ENCODE measurements around the gene OPN1MW3.
"Not testable (repeated sequence)": the region's sequence is repeated elsewhere in the genome, so short reads cannot be mapped to it uniquely, and the experiment has no call there.

Gene OPN1MW3

GRCh38 chrX:154284489-154285338, 27.3 kb downstream of the OPN1MW3 start:
- not testable (repeated sequence) for H3K27me3 ChIP-seq (ENCODE audit: insufficient read depth, low read length); H3K79me2 ChIP-seq (ENCODE audit: control insufficient read depth, insufficient read depth, low read length, poor library complexity); DNase-seq; H2BK120ac ChIP-seq (ENCODE audit: insufficient read depth, low read length, poor library complexity); H3K79me1 ChIP-seq (ENCODE audit: low read length); H3K18ac ChIP-seq (ENCODE audit: low read length); H3K4me1 ChIP-seq (ENCODE audit: control insufficient read depth in 1 of 2, insufficient read depth in 2 of 2, low read length in 2 of 2); H3K23ac ChIP-seq (ENCODE audit: low read length); H2BK5ac ChIP-seq (ENCODE audit: low read depth, low read length, poor library complexity); H3K4me2 ChIP-seq (ENCODE audit: low read length); H3K36me3 ChIP-seq (ENCODE audit: control insufficient read depth in 1 of 2, insufficient read depth in 2 of 2, low read length in 2 of 2); H4K8ac ChIP-seq (ENCODE audit: low read depth, low read length); H2AFZ ChIP-seq (ENCODE audit: insufficient read depth, low read length, poor library complexity); H4K91ac ChIP-seq (ENCODE audit: low read depth, low read length); H3K9me3 ChIP-seq (ENCODE audit: insufficient read depth, low read depth, low read length); H3K14ac ChIP-seq (ENCODE audit: low read length); H2BK12ac ChIP-seq (ENCODE audit: low read length); H4K12ac ChIP-seq (ENCODE audit: low read depth, low read length); H3K9ac ChIP-seq (ENCODE audit: low read length); H3K27ac ChIP-seq (ENCODE audit: low read depth, low read length); H2AK5ac ChIP-seq (ENCODE audit: low read length); H3K4me3 ChIP-seq (ENCODE audit: low read depth, low read length); H3K4ac ChIP-seq (ENCODE audit: low read depth, low read length)
- no CpG with 5 or more reads among the region's 23 CpGs for WGBS (ENCODE audit: extremely low coverage, insufficient coverage, insufficient read length)

- H2AFZ ChIP-seq (ENCODE audit: insufficient read depth, low read length, poor library complexity); H3K79me2 ChIP-seq (ENCODE audit: control insufficient read depth, insufficient read depth, low read length, poor library complexity); H3K14ac ChIP-seq (ENCODE audit: low read length); H3K36me3 ChIP-seq (ENCODE audit: control insufficient read depth in 1 of 2, insufficient read depth in 2 of 2, low read length in 2 of 2); H3K4me1 ChIP-seq (ENCODE audit: control insufficient read depth in 1 of 2, insufficient read depth in 2 of 2, low read length in 2 of 2); H4K91ac ChIP-seq (ENCODE audit: low read depth, low read length); H3K4me2 ChIP-seq (ENCODE audit: low read length); H3K27me3 ChIP-seq (ENCODE audit: insufficient read depth, low read length); H2BK5ac ChIP-seq (ENCODE audit: low read depth, low read length, poor library complexity); H3K79me1 ChIP-seq (ENCODE audit: low read length); H3K4me3 ChIP-seq (ENCODE audit: low read depth, low read length); DNase-seq; H3K27ac ChIP-seq (ENCODE audit: low read depth, low read length); H2BK120ac ChIP-seq (ENCODE audit: insufficient read depth, low read length, poor library complexity); H3K18ac ChIP-seq (ENCODE audit: low read length); H3K23ac ChIP-seq (ENCODE audit: low read length); H3K9me3 ChIP-seq (ENCODE audit: insufficient read depth, low read depth, low read length); H3K4ac ChIP-seq (ENCODE audit: low read depth, low read length); H2BK12ac ChIP-seq (ENCODE audit: low read length); H3K9ac ChIP-seq (ENCODE audit: low read length); H4K12ac ChIP-seq (ENCODE audit: low read depth, low read length); H2AK5ac ChIP-seq (ENCODE audit: low read length); H4K8ac ChIP-seq (ENCODE audit: low read depth, low read length): not testable (repeated sequence)
- no CpG with 5 or more reads among the region's 10 CpGs for WGBS (ENCODE audit: extremely low coverage, insufficient coverage, insufficient read length)
These were observed 29.0 kb downstream of the OPN1MW3 start for GRCh38 chrX:154286406-154286805.

GRCh38 chrX:154294791-154295574, 37.6 kb downstream of the OPN1MW3 start, which contains the start of gene TEX28:
TSS of gene TEX28 (minus strand) at chrX:154295124. CDS start at chrX:154292117, 3,007 bp downstream.
- H3K4me1 ChIP-seq (ENCODE audit: control insufficient read depth in 1 of 2, insufficient read depth in 2 of 2, low read length in 2 of 2) = no peaks in the 10 kb centered on the region

GRCh38 chrX:154295664-154296310, 38.4 kb downstream of the OPN1MW3 start, which contains the start of gene TKTL1:
TSS of gene TKTL1 (plus strand) at chrX:154295795. CDS start at chrX:154295860, 65 bp downstream.
- no peak within 1 kb of the TSS for H3K18ac ChIP-seq (ENCODE audit: low read length)
- no peak within 1 kb of the TSS for H4K12ac ChIP-seq (ENCODE audit: low read depth, low read length)
- H2AK5ac ChIP-seq (ENCODE audit: low read length) = no peak within 1 kb of the TSS
- H3K23ac ChIP-seq (ENCODE audit: low read length) = no peak within 1 kb of the TSS
- no peaks in the 10 kb centered on the region for H3K27me3 ChIP-seq (ENCODE audit: insufficient read depth, low read length)
- no CpG with 5 or more reads among the region's 37 CpGs for WGBS (ENCODE audit: extremely low coverage, insufficient coverage, insufficient read length)
- no peaks in the 10 kb centered on the region for H3K79me2 ChIP-seq (ENCODE audit: control insufficient read depth, insufficient read depth, low read length, poor library complexity)
- H2BK5ac ChIP-seq (ENCODE audit: low read depth, low read length, poor library complexity) = no peak within 1 kb of the TSS
- no peak within 1 kb of the TSS for H3K4ac ChIP-seq (ENCODE audit: low read depth, low read length)
- H3K4me1 ChIP-seq (ENCODE audit: control insufficient read depth in 1 of 2, insufficient read depth in 2 of 2, low read length in 2 of 2) = no peaks in the 10 kb centered on the region
- H3K14ac ChIP-seq (ENCODE audit: low read length) = no peak within 1 kb of the TSS
- no peak within 1 kb of the TSS for H4K91ac ChIP-seq (ENCODE audit: low read depth, low read length)
- no peak within 1 kb of the TSS for H2BK12ac ChIP-seq (ENCODE audit: low read length)
- no peaks in the 10 kb centered on the region for H3K36me3 ChIP-seq (ENCODE audit: control insufficient read depth in 1 of 2, insufficient read depth in 2 of 2, low read length in 2 of 2)
- H2AFZ ChIP-seq (ENCODE audit: insufficient read depth, low read length, poor library complexity) = no peak within 1 kb of the TSS
- no peaks in the 10 kb centered on the region for H3K79me1 ChIP-seq (ENCODE audit: low read length)
- H2BK120ac ChIP-seq (ENCODE audit: insufficient read depth, low read length, poor library complexity) = no peak within 1 kb of the TSS
- no peak within 1 kb of the TSS for H3K4me3 ChIP-seq (ENCODE audit: low read depth, low read length)
- DNase-seq = no peak
- no peak within 1 kb of the TSS for H3K4me2 ChIP-seq (ENCODE audit: low read length)
- H3K9ac ChIP-seq (ENCODE audit: low read length) = no peak within 1 kb of the TSS
- no peak within 1 kb of the TSS for H4K8ac ChIP-seq (ENCODE audit: low read depth, low read length)
- no peaks in the 10 kb centered on the region for H3K9me3 ChIP-seq (ENCODE audit: insufficient read depth, low read depth, low read length)
- no peak within 1 kb of the TSS for H3K27ac ChIP-seq (ENCODE audit: low read depth, low read length)

More at GRCh38 chrX:154294791-154295574, 37.6 kb downstream of the OPN1MW3 start, which contains the start of gene TEX28:
- Histone ChIP-seq H3K4me3 (ENCODE audit: low read depth, low read length) (no peak within 1 kb of the TSS), H3K36me3 (ENCODE audit: control insufficient read depth in 1 of 2, insufficient read depth in 2 of 2, low read length in 2 of 2) (no peaks in the 10 kb centered on the region), H3K4ac (ENCODE audit: low read depth, low read length) (no peak within 1 kb of the TSS), H3K79me2 (ENCODE audit: control insufficient read depth, insufficient read depth, low read length, poor library complexity) (no peaks in the 10 kb centered on the region), H4K12ac (ENCODE audit: low read depth, low read length) (no peak within 1 kb of the TSS), H3K9ac (ENCODE audit: low read length) (no peak within 1 kb of the TSS), H2BK120ac (ENCODE audit: insufficient read depth, low read length, poor library complexity) (no peak within 1 kb of the TSS), H3K9me3 (ENCODE audit: insufficient read depth, low read depth, low read length) (no peaks in the 10 kb centered on the region), H3K27ac (ENCODE audit: low read depth, low read length) (no peak within 1 kb of the TSS), H2AFZ (ENCODE audit: insufficient read depth, low read length, poor library complexity) (no peak within 1 kb of the TSS), H2BK5ac (ENCODE audit: low read depth, low read length, poor library complexity) (no peak within 1 kb of the TSS), H3K14ac (ENCODE audit: low read length) (no peak within 1 kb of the TSS), H3K79me1 (ENCODE audit: low read length) (no peaks in the 10 kb centered on the region), H3K27me3 (ENCODE audit: insufficient read depth, low read length) (no peaks in the 10 kb centered on the region), H3K18ac (ENCODE audit: low read length) (no peak within 1 kb of the TSS), H2BK12ac (ENCODE audit: low read length) (no peak within 1 kb of the TSS), H3K23ac (ENCODE audit: low read length) (no peak within 1 kb of the TSS), H2AK5ac (ENCODE audit: low read length) (no peak within 1 kb of the TSS), H4K8ac (ENCODE audit: low read depth, low read length) (no peak within 1 kb of the TSS), H3K4me2 (ENCODE audit: low read length) (no peak within 1 kb of the TSS), H4K91ac (ENCODE audit: low read depth, low read length) (no peak within 1 kb of the TSS)
- no peak for DNase-seq
- WGBS (ENCODE audit: extremely low coverage, insufficient coverage, insufficient read length) = no CpG with 5 or more reads among the region's 39 CpGs

Data from trophoblast cell (in vitro differentiated cells and primary cell).